Lower lobe of right lung (tissue), 2 donors: ENCODE measurements around the gene ST6GALNAC5. TPM values are rescaled to one million over a fixed set of nuclear protein-coding genes. Genes with fewer than 3 reads are reported as not detected.

Experiments
- ATAC-seq, 2 donors: fragments of 200-7000 bp; cut with Tn5 transposase; one replicate each; pipeline ENCODE4 v1.9.1; 2020 to 2022; ENCODE audit warnings: mild to moderate bottlenecking in 2 of 2, moderate library complexity in 2 of 2
- DNase-seq: peaks from one replicate; pipeline ENCODE4 v3.0.0-alpha.2; 2020
- H3K27ac ChIP-seq: fragments of 200-600 bp; one replicate; pipeline ENCODE4 v1.8.0; 2022
- H3K27me3 ChIP-seq: fragments of 200-600 bp; one replicate; pipeline ENCODE4 v1.8.0; 2022; ENCODE audit warnings: low read depth
- H3K36me3 ChIP-seq: fragments of 200-600 bp; one replicate; pipeline ENCODE4 v1.8.0; 2022; ENCODE audit warnings: mild to moderate bottlenecking
- H3K4me1 ChIP-seq: fragments of 200-600 bp; one replicate; pipeline ENCODE4 v1.8.0; 2022
- H3K4me3 ChIP-seq: fragments of 200-600 bp; one replicate; pipeline ENCODE4 v1.8.0; 2022; ENCODE audit warnings: mild to moderate bottlenecking
- H3K9me3 ChIP-seq: fragments of 200-600 bp; one replicate; pipeline ENCODE4 v1.8.0; 2022
- CTCF ChIP-seq: fragments of 200-600 bp; IDR thresholded peaks from one replicate; pipeline ENCODE4 v1.8.0; 2022; ENCODE audit warnings: antibody characterized with exemption, mild to moderate bottlenecking
- intact Hi-C: fragments of 100-400 bp; cut with DNase I; formaldehyde crosslinking; loops from one replicate; pipeline ENCODE4 v1.11.0; 2022
- total RNA-seq: library from RNA; stranded (reverse); fragmentation: NEBNext Ultra II Directional; extraction: Animal tissue kit (Norgen Biotek cat#: 25700); gene quantifications from one replicate; pipeline ENCODE4 v1.2.1, GENCODE V29; 2021
- donor health status: DM: no; HTN: yes; CAD: no; lungs with severe emphysema.

ST6GALNAC5 gene
- total RNA-seq, 1 donor from 2014 or later, result 16.3 TPM

DNA sequence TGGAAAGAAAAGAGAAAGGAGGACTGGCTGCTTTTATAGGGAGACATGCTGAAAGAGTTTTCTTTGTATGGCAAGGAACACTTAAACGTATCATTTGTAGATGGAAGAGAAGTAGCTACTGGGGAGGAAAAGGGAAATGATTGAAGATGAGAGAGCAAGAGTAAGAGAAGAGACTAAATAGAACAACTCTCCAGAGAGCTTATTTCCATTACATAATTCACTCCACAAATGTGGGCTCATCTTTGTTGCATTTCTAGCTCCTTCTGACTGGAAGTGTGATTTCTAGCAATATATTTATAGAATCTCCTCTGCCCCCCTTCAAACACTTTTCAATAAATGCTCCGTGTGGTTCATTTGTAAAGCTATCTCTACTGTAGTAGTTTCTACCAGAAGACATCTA, 71.0 kb downstream of the ST6GALNAC5 start:
- Histone ChIP-seq H3K4me1 (peaks cover 9% of the 10 kb centered on the region), H3K27ac (no peak overlapping the region), H3K4me3 (no peak overlapping the region), H3K27me3 (no peaks in the 10 kb centered on the region), H3K9me3 (no peaks in the 10 kb centered on the region), H3K36me3 (no peaks in the 10 kb centered on the region)
- no peak for TF ChIP-seq CTCF
- intact Hi-C loops, result no loop called here
- no peak for DNase-seq
- ATAC-seq, result no peak

GRCh38 chr1:76939050-76939816, 72.0 kb downstream of the ST6GALNAC5 start:
- Histone ChIP-seq H3K27me3 (no peaks in the 10 kb centered on the region), H3K36me3 (no peaks in the 10 kb centered on the region), H3K4me3 (no peak overlapping the region), H3K9me3 (no peaks in the 10 kb centered on the region), H3K4me1 (peaks cover 9% of the 10 kb centered on the region), H3K27ac (no peak overlapping the region)
- TF ChIP-seq CTCF, result no peak
- intact Hi-C loops, result no loop called here
- no peak for DNase-seq
- ATAC-seq, result peak; percentile 53 to 62

DNA sequence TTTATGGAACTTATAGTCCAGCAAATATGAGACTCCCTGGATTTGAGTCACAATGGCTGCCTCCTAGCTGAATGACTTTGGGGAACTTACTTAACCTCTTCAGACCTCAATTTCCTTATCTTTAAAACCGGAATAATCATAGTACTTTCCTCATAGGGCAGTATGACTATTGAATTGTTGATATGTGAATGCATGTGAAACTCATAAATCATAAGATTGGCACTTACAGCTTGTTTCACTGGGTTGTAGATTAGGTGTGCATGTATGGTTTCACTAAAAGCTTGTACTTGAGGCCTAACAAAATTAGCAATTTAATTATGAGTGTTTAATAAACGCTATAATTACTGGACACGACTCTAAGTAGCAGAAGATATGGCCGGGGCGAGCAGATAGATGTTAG, 72.5 kb downstream of the ST6GALNAC5 start:
- TF ChIP-seq CTCF, result no peak
- intact Hi-C loops, result no loop called here
- no peaks in the 10 kb centered on the region for H3K27me3 ChIP-seq
- H3K9me3 ChIP-seq, result no peaks in the 10 kb centered on the region
- DNase-seq (no peak), ATAC-seq (no peak)
- H3K4me1 ChIP-seq, result peaks cover 9% of the 10 kb centered on the region
- H3K4me3 ChIP-seq, result no peak overlapping the region
- H3K27ac ChIP-seq, result no peak overlapping the region
- no peaks in the 10 kb centered on the region for H3K36me3 ChIP-seq

DNA sequence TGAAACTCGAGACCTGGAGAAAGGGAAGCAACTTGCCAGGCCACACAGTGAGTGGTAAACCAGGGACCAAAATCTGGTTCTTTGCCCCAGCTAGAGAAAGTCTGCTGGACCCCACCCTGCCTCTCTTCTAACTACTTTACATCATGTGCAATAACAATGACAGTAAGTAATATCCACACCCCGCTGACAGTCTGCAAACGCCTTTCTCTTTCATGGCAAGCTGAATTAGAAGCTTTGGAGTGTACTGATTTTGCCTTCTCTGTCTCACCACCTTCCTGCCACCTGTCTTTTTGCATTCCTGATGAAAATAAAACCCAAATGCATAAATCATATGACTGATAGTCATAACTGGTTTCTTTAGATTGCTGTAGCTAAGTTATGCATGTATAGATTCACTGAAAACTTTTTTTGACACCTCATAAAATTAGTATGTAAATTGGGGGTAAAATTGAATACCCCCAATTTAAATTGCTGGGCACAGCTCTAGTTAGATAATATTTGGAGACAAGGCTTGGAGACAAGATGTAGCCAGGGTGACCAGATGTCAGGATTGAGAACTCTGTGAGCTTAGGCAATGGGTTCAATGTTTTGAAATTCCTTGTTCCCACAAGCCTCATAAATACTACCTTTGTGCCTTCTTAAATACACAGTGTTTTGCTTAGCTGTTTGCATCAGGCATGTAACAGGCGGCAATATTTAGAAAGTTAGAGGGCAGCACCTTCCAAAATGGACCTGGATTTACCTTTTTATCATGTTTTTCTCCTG, 73.5 kb downstream of the ST6GALNAC5 start:
- TF ChIP-seq CTCF, result no peak
- no peaks in the 10 kb centered on the region for H3K36me3 ChIP-seq
- H3K27me3 ChIP-seq, result no peaks in the 10 kb centered on the region
- H3K4me3 ChIP-seq, result no peak overlapping the region
- H3K4me1 ChIP-seq, result peaks cover 9% of the 10 kb centered on the region
- DNase-seq (no peak), ATAC-seq (no peak)
- H3K9me3 ChIP-seq, result no peaks in the 10 kb centered on the region
- intact Hi-C loops, result no loop called here
- H3K27ac ChIP-seq, result no peak overlapping the region

DNA sequence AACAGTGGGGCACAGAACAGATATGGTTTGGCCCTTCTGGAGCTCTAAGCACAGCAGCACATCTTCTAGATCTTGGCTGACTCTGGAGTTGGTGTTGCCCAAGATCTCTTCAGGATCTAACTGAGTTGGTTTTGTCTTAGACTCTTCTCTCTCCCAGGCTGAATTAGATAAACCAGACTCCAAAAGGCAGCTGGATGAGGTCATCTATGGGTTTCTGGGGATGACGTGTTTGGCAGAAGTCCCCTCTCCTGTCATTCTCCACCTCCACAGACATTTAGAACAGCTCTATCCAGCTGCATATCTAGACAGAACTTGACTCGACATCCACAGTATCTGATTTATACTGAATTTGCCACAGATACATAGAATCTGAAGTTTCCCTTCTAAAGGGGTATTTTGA, 75.3 kb downstream of the ST6GALNAC5 start:
- Histone ChIP-seq H3K4me1 (peaks cover 9% of the 10 kb centered on the region), H3K4me3 (no peak overlapping the region), H3K9me3 (no peaks in the 10 kb centered on the region), H3K27me3 (no peaks in the 10 kb centered on the region), H3K36me3 (no peaks in the 10 kb centered on the region), H3K27ac (no peak overlapping the region)
- intact Hi-C loops, result no loop called here
- no peak for TF ChIP-seq CTCF
- ATAC-seq (no peak), DNase-seq (no peak)
